ENCODE data around the gene NDUFV2. TPM values are rescaled to one million over a fixed set of nuclear protein-coding genes. Genes with fewer than 3 reads are reported as not detected.

NDUFV2 gene
- total and polyA plus RNA-seq, 2 of the 13 experiments (the other 11 are each of a cell fraction or from before 2014, with no cell fraction given), result 216 to 299 TPM

- TF ChIP-seq ZBTB39 (CRISPR knock-in tag; IDR thresholded peaks at IDR 0.05) (no peak), ZNF430 (CRISPR knock-in tag; IDR thresholded peaks at IDR 0.05) (peak; percentile 77; the same call in 1 of the 2 replicates), PRDM15 (CRISPR knock-in tag; IDR thresholded peaks at IDR 0.05) (peak; percentile 45), THYN1 (CRISPR knock-in tag; IDR thresholded peaks at IDR 0.05; ENCODE audit: borderline replicate concordance, low read depth) (no peak), ATF7 (IDR thresholded peaks at IDR 0.05) (no peak), ATF7 (CRISPR knock-in tag; IDR thresholded peaks at IDR 0.05) (peak; percentile 57; the same call in 1 of the 2 replicates), ZHX2 (IDR thresholded peaks at IDR 0.05; ENCODE audit: low read depth) (no peak), ZHX2 (CRISPR knock-in tag; IDR thresholded peaks at IDR 0.05; ENCODE audit: borderline replicate concordance) (no peak), MTF1 (CRISPR knock-in tag; IDR thresholded peaks at IDR 0.05) (no peak), PLSCR1 (CRISPR knock-in tag; IDR thresholded peaks at IDR 0.05; ENCODE audit: borderline replicate concordance) (0 out of 2 replicates have a peak, but pooled peaks have one; percentile 28), ZNF567 (CRISPR knock-in tag; IDR thresholded peaks at IDR 0.05; ENCODE audit: borderline replicate concordance) (0 out of 2 replicates have a peak, but pooled peaks have one; percentile 28), RBFOX2 (IDR thresholded peaks at IDR 0.05; ENCODE audit: low read depth, low read length) (peak; percentile 99), SMYD3 (CRISPR knock-in tag; IDR thresholded peaks at IDR 0.05) (peak; percentile 92; the same call in 1 of the 2 replicates), POLR2G (IDR thresholded peaks at IDR 0.05; ENCODE audit: low read depth, low read length) (peak; percentile 87), CREB1 (IDR thresholded peaks at IDR 0.05) (no peak), CREB1 (CRISPR knock-in tag; IDR thresholded peaks at IDR 0.05) (no peak)
Observed at GRCh38 chr18:9102508-9103375, at the start of gene NDUFV2 (continued).
